NCI-H1930 (cell line): ENCODE results near the gene SLC43A1.
"Not testable (repeated sequence)": the region's sequence is repeated elsewhere in the genome, so short reads cannot be mapped to it uniquely, and the experiment has no call there.

Experiments used
- DNase-seq, 2 experiments: peaks; one replicate each; lab custom pipeline; 2025; lab: John Stamatoyannopoulos, UW

Gene SLC43A1

GRCh38 chr11:57460758-57461749, 54.4 kb downstream of the SLC43A1 start:
- DNase-seq, result no peak

GRCh38 chr11:57460022-57460757, 55.3 kb downstream of the SLC43A1 start, which contains the start of gene RTN4RL2:
TSS of gene RTN4RL2 (plus strand) at chr11:57460528. CDS start at chr11:57460866, 338 bp downstream.
- peak; percentile 52 to 78 for DNase-seq

GRCh38 chr11:57459164-57460021, 56.1 kb downstream of the SLC43A1 start:
- peak in 1 of 2 experiments; percentile 21 for DNase-seq

GRCh38 chr11:57458410-57459163, 56.9 kb downstream of the SLC43A1 start:
- DNase-seq, result peak in 1 of 2 experiments; percentile 41

- DNase-seq, result no peak
These were observed 57.5 kb downstream of the SLC43A1 start for GRCh38 chr11:57458060-57458409.

GRCh38 chr11:57457643-57458023, 57.9 kb downstream of the SLC43A1 start:
- DNase-seq, result no peak

GRCh38 chr11:57456960-57457642, 58.4 kb downstream of the SLC43A1 start:
- DNase-seq, result peak; percentile 53 to 84

- DNase-seq, result no peak
These were observed 61.8 kb downstream of the SLC43A1 start for GRCh38 chr11:57453543-57454177.

- DNase-seq, result no peak
These were observed 69.4 kb downstream of the SLC43A1 start for GRCh38 chr11:57446055-57446454.

GRCh38 chr11:57445122-57445394, 70.4 kb downstream of the SLC43A1 start:
- not testable (repeated sequence) for DNase-seq

GRCh38 chr11:57444362-57445121, 71.0 kb downstream of the SLC43A1 start:
- DNase-seq, result no peak

GRCh38 chr11:57440744-57441414, 74.6 kb downstream of the SLC43A1 start:
- no peak for DNase-seq

GRCh38 chr11:57439786-57440185, 75.7 kb downstream of the SLC43A1 start:
- DNase-seq, result no peak

GRCh38 chr11:57438345-57439285, 76.9 kb downstream of the SLC43A1 start:
- DNase-seq, result no peak

- no peak for DNase-seq
These were observed 79.5 kb downstream of the SLC43A1 start for GRCh38 chr11:57436031-57436430.

GRCh38 chr11:57434640-57435546, 80.6 kb downstream of the SLC43A1 start:
- no peak for DNase-seq
